Colonic mucosa (tissue), 4 donors: ENCODE measurements around the gene AK9. TPM values are rescaled to one million over a fixed set of nuclear protein-coding genes. Genes with fewer than 3 reads are reported as not detected.
"Not testable (repeated sequence)": the region's sequence is repeated elsewhere in the genome, so short reads cannot be mapped to it uniquely, and the experiment has no call there.

Source experiments
- DNase-seq: peaks from one replicate; pipeline ENCODE4 v3.0.0-alpha.2; 2020
- H3K27ac ChIP-seq: fragments of 200-600 bp; one replicate; pipeline ENCODE4 v1.8.0; 2021
- H3K27me3 ChIP-seq: fragments of 200-600 bp; one replicate; pipeline ENCODE4 v1.8.0; 2021
- H3K36me3 ChIP-seq: fragments of 200-600 bp; one replicate; pipeline ENCODE4 v1.8.0; 2021
- H3K4me1 ChIP-seq: fragments of 200-600 bp; one replicate; pipeline ENCODE4 v1.8.0; 2021; ENCODE audit warnings: mild to moderate bottlenecking
- H3K4me3 ChIP-seq: fragments of 200-600 bp; one replicate; pipeline ENCODE4 v1.8.0; 2021
- H3K9ac ChIP-seq, 2 donors: one replicate each; pipeline ENCODE4 v1.7.0; 2013; ENCODE audit warnings: control low read depth in 2 of 2, low read depth in 2 of 2, low read length in 2 of 2
- H3K9me3 ChIP-seq: fragments of 200-600 bp; one replicate; pipeline ENCODE4 v1.8.0; 2021
- CTCF ChIP-seq: fragments of 200-600 bp; IDR thresholded peaks from one replicate; pipeline ENCODE4 v1.8.0; 2022; ENCODE audit warnings: antibody characterized with exemption, mild to moderate bottlenecking
- intact Hi-C: fragments of 100-400 bp; cut with DNase I; formaldehyde crosslinking; loops from one replicate; pipeline ENCODE4 v1.14.1; 2022
- total RNA-seq, 2 donors: library from RNA; stranded (reverse); fragmentation: NEBNext Ultra II Directional in 1 of 2; extraction: Animal tissue kit (Norgen Biotek cat#: 25700) in 1 of 2; gene quantifications; one replicate each; pipeline ENCODE4 v1.2.1, GENCODE V29; 2021
- donor health status: healthy.
- donor health status: DM: no; HTN: no; CAD: no.
- donor health status: DM: no; HTN: no; CAD: no.

AK9 gene
- total RNA-seq, 2 donors from 2014 or later = 5.6 to 5.7 TPM

GRCh38 chr6:109523478-109523877 lies 167.5 kb downstream of the AK9 start:
- Histone ChIP-seq H3K4me3 (no peak overlapping the region), H3K4me1 (no peaks in the 10 kb centered on the region), H3K36me3 (no peaks in the 10 kb centered on the region), H3K9me3 (no peaks in the 10 kb centered on the region), H3K27ac (no peak overlapping the region), H3K9ac (no peak overlapping the region), H3K27me3 (no peaks in the 10 kb centered on the region)
- no peak for TF ChIP-seq CTCF
- intact Hi-C loops = loop anchor here (10.0 kb wide), 1 partner anchor 161 kb away; no protein-coding TSS in a partner anchor
- no peak for DNase-seq

- Histone ChIP-seq H3K27me3 (no peaks in the 10 kb centered on the region), H3K9ac (no peak overlapping the region), H3K27ac (no peak overlapping the region), H3K4me3 (no peak overlapping the region), H3K9me3 (no peaks in the 10 kb centered on the region), H3K4me1 (no peaks in the 10 kb centered on the region), H3K36me3 (no peaks in the 10 kb centered on the region)
- intact Hi-C loops = loop anchor here (10.0 kb wide), 1 partner anchor 164 kb away; no protein-coding TSS in a partner anchor
- TF ChIP-seq CTCF = no peak
- no peak for DNase-seq
These were observed 169.9 kb downstream of the AK9 start for GRCh38 chr6:109521080-109521479.

GRCh38 chr6:109519647-109520046 lies 171.4 kb downstream of the AK9 start:
- intact Hi-C loops = loop anchor here (10.0 kb wide), 1 partner anchor 165 kb away; no protein-coding TSS in a partner anchor
- DNase-seq, H3K9ac ChIP-seq: not testable (repeated sequence)

GRCh38 chr6:109516929-109517328 lies 174.1 kb downstream of the AK9 start:
- Histone ChIP-seq H3K4me1 (no peaks in the 10 kb centered on the region), H3K27ac (no peak overlapping the region), H3K4me3 (no peak overlapping the region), H3K9ac (no peak overlapping the region), H3K36me3 (no peaks in the 10 kb centered on the region), H3K27me3 (no peaks in the 10 kb centered on the region), H3K9me3 (no peaks in the 10 kb centered on the region)
- no peak for DNase-seq
- TF ChIP-seq CTCF = no peak
- intact Hi-C loops = no loop called here

More at GRCh38 chr6:109519647-109520046, 171.4 kb downstream of the AK9 start:
- not testable (repeated sequence) for H3K4me3 ChIP-seq, H3K4me1 ChIP-seq, H3K27ac ChIP-seq, H3K27me3 ChIP-seq, H3K9me3 ChIP-seq, H3K36me3 ChIP-seq

- Histone ChIP-seq H3K4me1 (no peaks in the 10 kb centered on the region), H3K4me3 (no peak overlapping the region), H3K27me3 (no peaks in the 10 kb centered on the region), H3K27ac (no peak overlapping the region), H3K9ac (no peak overlapping the region), H3K36me3 (no peaks in the 10 kb centered on the region), H3K9me3 (no peaks in the 10 kb centered on the region)
- no peak for DNase-seq
- intact Hi-C loops = no loop called here
- TF ChIP-seq CTCF = no peak
These were observed 175.1 kb downstream of the AK9 start for GRCh38 chr6:109515781-109516409.

GRCh38 chr6:109514946-109515345 lies 176.1 kb downstream of the AK9 start:
- H3K36me3 ChIP-seq = no peaks in the 10 kb centered on the region
- intact Hi-C loops = no loop called here
- TF ChIP-seq CTCF = no peak
- H3K4me3 ChIP-seq = no peak overlapping the region
- no peaks in the 10 kb centered on the region for H3K9me3 ChIP-seq
- H3K9ac ChIP-seq = no peak overlapping the region
- DNase-seq = no peak
- no peaks in the 10 kb centered on the region for H3K27me3 ChIP-seq
- no peak overlapping the region for H3K27ac ChIP-seq
- H3K4me1 ChIP-seq = no peaks in the 10 kb centered on the region
